ENCODE measurements around the gene CDC42EP4. TPM values are rescaled to one million over a fixed set of nuclear protein-coding genes. Genes with fewer than 3 reads are reported as not detected.

Gene CDC42EP4
- total RNA-seq, 1 donor from 2014 or later, result 41.9 TPM

- Histone ChIP-seq H3K36me3 (ENCODE audit: control insufficient read depth, insufficient read depth, low read length) (no peaks in the 10 kb centered on the region), H3K27me3 (ENCODE audit: control insufficient read depth, insufficient read depth, low read length) (no peaks in the 10 kb centered on the region), H3K4me3 (ENCODE audit: low read depth, low read length) (no peak overlapping the region)
- TF ChIP-seq, protein P1, sequence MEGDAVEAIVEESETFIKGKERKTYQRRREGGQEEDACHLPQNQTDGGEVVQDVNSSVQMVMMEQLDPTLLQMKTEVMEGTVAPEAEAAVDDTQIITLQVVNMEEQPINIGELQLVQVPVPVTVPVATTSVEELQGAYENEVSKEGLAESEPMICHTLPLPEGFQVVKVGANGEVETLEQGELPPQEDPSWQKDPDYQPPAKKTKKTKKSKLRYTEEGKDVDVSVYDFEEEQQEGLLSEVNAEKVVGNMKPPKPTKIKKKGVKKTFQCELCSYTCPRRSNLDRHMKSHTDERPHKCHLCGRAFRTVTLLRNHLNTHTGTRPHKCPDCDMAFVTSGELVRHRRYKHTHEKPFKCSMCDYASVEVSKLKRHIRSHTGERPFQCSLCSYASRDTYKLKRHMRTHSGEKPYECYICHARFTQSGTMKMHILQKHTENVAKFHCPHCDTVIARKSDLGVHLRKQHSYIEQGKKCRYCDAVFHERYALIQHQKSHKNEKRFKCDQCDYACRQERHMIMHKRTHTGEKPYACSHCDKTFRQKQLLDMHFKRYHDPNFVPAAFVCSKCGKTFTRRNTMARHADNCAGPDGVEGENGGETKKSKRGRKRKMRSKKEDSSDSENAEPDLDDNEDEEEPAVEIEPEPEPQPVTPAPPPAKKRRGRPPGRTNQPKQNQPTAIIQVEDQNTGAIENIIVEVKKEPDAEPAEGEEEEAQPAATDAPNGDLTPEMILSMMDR (IDR thresholded peaks at IDR 0.05; ENCODE audit: insufficient read depth, low read length, poor library complexity, severe bottlenecking), result no peak
- no peak for DNase-seq (ENCODE audit: low read depth)
These were observed 11.8 kb upstream of the CDC42EP4 start for GRCh38 chr17:73323409-73324159.

DNA sequence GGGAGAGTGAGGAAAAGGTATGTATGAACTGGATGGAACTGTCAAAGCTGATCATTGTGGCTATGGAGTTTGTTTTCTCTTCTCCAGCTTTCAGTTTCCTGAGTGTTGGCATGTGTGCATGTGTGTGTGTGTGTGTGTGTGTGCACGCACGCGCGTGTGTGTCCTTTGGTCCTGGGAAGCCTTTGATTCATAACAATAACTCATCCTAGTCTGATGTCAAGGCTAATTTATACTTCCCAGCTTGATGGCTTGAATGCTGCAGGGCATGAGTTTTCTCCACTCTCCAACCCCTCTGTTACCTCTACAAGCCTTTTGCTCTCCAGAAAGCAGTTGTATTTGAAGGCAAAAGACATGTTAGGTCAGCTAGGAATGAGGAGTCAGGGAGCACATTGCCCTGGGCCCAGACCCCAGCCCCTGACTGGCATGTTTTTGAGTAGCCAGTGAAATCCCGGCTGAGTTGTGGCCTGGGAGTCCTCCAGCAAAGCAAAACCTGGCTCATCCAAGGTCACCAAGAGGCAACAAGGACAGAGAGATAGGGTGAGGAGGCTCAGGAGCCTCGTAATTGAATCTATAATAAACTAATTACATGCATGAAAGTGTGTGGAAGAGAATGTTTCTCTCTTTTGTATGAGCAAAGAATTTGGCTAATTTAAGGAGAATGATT, 8.9 kb upstream of the CDC42EP4 start:
- no peak for DNase-seq (ENCODE audit: low read depth)
- TF ChIP-seq, protein P1 (IDR thresholded peaks at IDR 0.05; ENCODE audit: insufficient read depth, low read length, poor library complexity, severe bottlenecking), result no peak
- H3K4me3 ChIP-seq (ENCODE audit: low read depth, low read length), result no peak overlapping the region
- no peaks in the 10 kb centered on the region for H3K27me3 ChIP-seq (ENCODE audit: control insufficient read depth, insufficient read depth, low read length)
- no peaks in the 10 kb centered on the region for H3K36me3 ChIP-seq (ENCODE audit: control insufficient read depth, insufficient read depth, low read length)

- TF ChIP-seq, protein P1 (IDR thresholded peaks at IDR 0.05; ENCODE audit: insufficient read depth, low read length, poor library complexity, severe bottlenecking), result no peak
- Histone ChIP-seq H3K27me3 (ENCODE audit: control insufficient read depth, insufficient read depth, low read length) (no peaks in the 10 kb centered on the region), H3K36me3 (ENCODE audit: control insufficient read depth, insufficient read depth, low read length) (no peaks in the 10 kb centered on the region), H3K4me3 (ENCODE audit: low read depth, low read length) (no peak overlapping the region)
- no peak for DNase-seq (ENCODE audit: low read depth)
These were observed 8.0 kb upstream of the CDC42EP4 start for GRCh38 chr17:73319766-73320165.

GRCh38 chr17:73318836-73319235, 7.0 kb upstream of the CDC42EP4 start:
- Histone ChIP-seq H3K27me3 (ENCODE audit: control insufficient read depth, insufficient read depth, low read length) (no peaks in the 10 kb centered on the region), H3K4me3 (ENCODE audit: low read depth, low read length) (no peak overlapping the region), H3K36me3 (ENCODE audit: control insufficient read depth, insufficient read depth, low read length) (no peaks in the 10 kb centered on the region)
- DNase-seq (ENCODE audit: low read depth), result no peak
- TF ChIP-seq, protein P1 (IDR thresholded peaks at IDR 0.05; ENCODE audit: insufficient read depth, low read length, poor library complexity, severe bottlenecking), result no peak

DNA sequence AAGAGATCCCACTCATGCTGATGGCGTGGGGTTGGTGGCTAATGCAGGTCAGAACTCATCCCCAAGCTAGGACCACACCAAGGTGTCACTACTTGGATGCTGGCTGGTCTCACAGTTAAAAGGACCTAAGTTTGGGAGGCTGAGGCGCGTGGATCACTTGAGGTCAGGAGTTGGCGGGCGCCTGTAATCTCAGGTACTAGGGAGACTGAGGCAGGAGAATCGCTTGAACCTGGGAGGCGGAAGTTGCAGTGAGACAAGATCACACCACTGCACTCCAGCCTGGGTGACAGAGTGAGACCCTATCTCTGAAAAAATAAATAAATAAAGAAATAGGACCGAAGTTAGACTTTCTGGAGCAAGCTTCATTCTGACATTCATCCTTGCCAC, 6.6 kb upstream of the CDC42EP4 start:
- DNase-seq (ENCODE audit: low read depth), result no peak
- Histone ChIP-seq H3K36me3 (ENCODE audit: control insufficient read depth, insufficient read depth, low read length) (no peaks in the 10 kb centered on the region), H3K27me3 (ENCODE audit: control insufficient read depth, insufficient read depth, low read length) (no peaks in the 10 kb centered on the region), H3K4me3 (ENCODE audit: low read depth, low read length) (no peak overlapping the region)
- TF ChIP-seq, protein P1 (IDR thresholded peaks at IDR 0.05; ENCODE audit: insufficient read depth, low read length, poor library complexity, severe bottlenecking), result no peak
